ENCODE results near the gene CCDC57.
"Not testable (repeated sequence)": the region's sequence is repeated elsewhere in the genome, so short reads cannot be mapped to it uniquely, and the experiment has no call there.

Gene CCDC57

DNA sequence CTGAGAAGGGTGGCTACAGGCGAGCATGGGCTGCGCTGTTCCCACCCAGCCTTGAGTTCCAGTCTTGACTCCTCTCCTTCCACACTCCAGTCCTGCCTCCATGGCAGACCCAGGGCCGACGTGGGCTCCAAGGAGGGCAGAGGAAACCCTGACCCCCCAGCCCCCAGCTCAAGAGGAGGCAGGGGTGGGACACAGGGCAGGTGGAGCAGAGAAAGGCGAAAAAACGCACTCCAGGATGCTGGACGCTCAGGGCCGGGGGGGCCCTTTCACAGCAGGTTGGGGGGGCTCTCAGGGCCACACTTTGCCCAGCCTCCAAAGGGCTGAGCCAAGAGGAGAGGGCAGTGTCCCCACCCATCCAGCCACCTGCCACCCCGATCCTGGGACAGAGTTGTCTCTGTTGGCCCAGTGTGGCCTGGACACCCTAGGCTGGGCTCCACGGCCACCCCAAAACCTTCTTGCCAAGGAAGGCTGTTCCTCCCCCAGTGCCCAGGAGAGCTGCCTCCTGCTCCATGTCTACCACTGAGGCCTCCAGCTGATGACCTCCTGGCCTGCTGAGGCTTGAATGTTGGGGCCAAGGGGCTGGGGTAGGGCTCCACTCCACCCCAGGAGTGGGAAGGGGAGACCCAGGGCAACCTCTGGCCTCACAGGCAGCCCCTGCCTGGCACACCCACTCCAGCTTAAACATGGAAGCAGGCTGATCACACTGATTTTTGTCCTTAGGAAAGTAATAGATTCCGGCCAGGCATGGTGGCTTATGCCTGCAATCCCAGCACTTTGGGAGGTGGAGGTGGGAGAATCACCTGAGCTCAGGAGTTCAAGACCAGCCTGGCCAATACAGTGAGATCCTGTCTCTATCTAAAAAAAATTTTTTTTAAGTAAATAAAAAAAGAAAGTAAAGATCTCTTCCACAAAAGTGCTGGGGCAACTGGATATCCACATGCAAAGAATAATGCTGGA, 7.4 kb upstream of the CCDC57 start:
- DNase-seq, result no peak

DNA sequence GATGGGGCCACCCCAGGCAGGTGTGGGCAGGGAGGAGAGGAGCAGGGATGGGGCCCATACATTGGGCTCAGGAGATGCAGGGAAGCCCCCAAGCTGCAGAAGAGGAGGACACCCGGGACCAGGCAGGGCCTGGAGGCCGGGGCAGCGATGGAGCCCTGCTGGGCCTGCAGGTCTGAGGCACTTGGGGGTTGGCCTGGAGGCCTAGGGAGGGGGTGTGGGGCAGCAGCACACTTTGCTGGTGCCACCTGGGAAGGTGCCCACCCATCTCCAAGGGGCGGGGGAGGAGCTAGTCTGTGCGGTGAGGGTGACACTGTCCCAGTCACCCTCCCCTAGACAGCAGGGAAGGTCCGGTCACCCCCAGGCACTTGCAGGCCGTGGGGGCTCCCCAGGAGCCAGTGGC, 6.4 kb upstream of the CCDC57 start:
- no peak for DNase-seq

DNA sequence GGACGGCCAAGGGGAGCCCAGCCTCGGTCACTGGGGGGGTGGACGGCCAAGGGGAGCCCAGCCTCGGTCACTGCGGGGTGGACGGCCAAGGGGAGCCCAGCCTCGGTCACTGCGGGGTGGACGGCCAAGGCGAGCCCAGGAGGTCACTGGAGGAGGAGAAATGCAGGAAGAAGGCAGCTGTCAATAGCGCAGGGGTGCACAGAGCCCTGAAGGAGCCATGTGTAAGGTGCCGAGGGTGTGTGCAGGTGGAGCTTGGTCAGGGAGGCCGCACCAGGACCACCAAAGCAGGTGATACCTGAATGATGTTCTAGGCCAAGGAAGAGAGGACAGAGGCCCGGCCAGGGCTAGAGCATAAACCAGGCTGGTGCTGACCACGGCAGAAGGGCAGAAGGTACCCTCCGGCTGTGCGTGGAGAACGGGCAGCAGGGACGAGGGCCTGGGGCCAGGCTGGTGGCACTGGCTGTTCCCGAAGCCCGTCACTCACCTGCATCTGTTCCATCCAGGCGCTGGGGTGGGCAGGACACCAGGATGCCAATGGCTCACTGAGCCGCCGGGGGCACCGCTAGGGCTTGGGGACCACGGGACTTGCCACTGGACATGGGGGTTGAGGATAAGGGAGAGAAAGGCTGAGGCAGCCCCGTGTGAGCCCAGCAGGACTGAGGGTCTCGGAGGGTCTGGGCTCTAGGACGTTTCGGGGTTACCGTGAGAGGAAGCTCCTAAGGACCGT, 5.9 kb upstream of the CCDC57 start:
- DNase-seq, result no peak

DNA sequence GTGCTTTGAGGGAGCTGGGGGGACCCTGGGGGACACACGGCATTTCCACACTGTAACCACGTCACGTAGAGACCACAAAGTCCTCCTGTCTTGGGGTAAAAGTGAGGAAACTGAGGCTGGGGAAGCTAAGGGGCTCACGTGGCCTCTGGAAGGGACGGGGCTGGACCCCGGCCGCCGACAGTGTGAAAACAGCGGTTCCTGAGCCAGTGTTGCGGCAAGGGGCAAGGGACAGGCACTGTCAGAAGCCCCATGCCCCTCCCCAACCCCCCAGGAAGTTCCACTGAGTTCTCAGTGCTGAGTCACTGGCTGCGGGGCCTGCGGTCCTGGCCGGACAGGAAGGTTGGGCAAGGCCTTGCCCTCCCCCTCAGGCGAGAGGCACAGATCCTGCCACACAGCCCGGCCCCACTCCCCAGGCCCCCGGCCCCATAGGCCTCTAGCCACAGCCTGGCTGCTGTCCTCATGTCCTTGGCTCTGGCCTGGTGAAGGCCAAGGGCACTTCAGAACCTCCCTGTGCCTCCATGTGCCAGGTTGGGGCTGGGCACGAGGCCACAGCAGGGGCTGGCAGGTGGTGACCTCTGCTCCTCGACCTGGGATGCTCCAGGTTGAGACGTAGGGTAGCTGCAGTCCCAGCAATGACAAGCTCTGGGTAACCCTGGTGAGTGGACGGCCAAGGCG, 5.0 kb upstream of the CCDC57 start:
- no peak for DNase-seq

DNA sequence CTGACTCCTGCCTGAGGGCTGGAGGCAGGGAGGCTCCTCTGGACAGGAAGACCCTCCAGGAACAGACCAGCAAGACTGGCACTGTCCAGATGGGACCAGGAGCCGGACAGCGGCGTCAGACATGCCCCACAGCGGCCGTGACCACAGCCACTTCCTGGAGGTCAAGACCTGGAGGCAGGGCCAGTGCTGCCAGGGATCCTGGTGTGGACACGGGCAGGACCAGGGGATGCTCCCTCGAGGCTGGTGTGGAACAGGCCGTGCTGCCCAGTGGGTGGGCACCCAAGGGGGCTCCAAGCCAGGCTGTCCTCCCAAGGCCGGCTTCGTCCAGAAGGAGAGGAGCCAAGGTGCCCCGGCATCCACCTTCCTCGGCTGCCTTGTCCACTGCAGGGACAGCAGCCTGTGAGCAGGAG, 4.5 kb upstream of the CCDC57 start:
- no peak for DNase-seq

DNA sequence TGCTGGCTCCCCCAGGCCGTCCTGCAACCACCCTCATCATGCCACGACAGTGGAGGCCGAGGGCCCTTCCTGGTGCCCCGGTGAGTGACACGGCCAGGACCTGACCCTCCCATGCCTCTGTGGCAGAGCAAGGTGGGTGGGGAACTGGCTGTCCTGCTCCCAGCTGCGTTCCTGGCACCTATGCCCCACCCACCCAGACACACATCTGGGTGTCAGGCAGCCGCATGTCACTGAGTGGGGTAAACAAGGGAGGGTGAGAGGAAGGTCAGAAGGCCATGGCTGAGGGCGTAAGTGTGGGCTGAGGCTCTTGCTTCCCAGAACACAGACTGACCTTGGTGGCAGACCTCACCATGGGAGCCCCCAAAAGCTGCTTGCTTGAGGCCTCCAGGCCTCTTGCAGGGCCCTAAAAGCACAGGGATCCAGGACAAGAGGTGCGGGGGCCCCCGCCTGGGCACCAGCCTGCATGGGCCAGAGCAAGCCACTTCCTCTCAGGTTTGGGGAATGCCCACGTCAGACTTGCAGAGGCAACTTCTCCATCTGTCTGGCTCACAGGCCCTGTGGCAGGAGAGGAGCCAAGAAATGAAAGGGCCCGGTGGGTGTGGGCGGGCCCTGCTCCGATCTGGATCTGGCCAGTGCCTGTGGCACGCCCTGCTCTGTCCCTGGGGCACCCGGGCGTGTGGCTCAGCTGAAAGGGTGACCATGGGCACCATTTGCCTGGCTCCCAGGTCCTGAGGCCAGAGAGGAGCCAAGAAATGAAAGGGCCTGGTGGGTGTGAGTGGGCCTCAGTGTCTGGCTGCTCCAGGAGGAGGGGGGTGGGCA, 3.9 kb upstream of the CCDC57 start:
- no peak for DNase-seq

DNA sequence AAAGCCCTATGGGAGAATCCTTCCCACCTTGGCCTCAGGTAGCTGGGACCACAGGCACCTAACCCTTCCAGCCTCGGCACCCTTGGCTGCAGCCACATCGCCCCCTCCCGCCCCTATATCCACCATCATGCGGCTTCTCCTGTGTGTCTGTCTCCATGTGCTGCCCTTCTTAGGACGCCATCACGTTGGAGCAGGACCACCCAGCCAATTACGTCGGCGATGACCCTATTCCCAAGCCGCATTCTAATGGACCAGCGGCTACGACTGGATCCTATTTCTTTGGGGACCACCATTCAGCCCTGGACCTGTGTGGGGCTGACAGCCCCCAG, 3.3 kb upstream of the CCDC57 start:
- DNase-seq, result no peak

DNA sequence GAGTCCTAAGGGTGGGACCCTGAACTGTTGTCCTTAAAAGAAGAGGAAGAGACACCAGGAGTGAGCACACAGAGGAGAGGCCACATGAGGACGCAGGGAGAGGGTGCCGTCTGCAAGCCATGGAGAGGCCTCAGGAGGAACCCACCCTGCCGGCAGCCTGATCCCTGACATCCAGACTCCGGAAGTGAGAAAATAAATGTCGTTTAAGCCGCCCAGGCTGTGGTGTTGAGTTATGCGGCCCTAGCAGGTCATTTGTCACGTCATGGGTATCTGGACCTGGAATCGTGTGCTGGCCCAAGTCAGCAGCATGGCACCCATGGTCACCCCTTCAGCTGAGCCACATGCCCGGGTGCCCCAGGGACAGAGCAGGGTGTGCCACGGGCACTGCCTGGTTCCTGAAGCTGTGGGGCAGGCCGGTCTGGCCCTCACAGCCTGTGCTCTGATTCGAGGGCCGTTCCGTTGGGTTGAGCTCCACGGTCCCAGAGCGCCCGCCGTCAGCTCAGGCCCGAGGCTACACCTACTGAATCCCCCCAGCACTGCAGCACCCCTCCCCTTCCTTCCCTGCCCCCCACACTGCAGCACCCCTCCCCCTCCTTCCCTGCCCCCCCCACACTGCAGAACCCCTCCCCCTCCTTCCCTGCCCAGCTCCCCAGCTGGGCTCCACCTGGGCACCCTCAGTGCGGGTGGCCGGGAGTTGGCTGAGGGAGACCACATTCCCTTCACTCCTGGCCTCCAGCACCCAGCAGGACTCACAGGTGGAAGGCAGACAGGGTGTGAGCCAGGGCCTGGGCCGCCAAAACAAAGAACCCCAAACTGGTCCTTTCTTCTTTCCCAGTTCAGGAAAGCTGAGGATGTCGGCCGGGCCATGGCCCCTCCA, 2.7 kb upstream of the CCDC57 start:
- DNase-seq, result no peak

DNA sequence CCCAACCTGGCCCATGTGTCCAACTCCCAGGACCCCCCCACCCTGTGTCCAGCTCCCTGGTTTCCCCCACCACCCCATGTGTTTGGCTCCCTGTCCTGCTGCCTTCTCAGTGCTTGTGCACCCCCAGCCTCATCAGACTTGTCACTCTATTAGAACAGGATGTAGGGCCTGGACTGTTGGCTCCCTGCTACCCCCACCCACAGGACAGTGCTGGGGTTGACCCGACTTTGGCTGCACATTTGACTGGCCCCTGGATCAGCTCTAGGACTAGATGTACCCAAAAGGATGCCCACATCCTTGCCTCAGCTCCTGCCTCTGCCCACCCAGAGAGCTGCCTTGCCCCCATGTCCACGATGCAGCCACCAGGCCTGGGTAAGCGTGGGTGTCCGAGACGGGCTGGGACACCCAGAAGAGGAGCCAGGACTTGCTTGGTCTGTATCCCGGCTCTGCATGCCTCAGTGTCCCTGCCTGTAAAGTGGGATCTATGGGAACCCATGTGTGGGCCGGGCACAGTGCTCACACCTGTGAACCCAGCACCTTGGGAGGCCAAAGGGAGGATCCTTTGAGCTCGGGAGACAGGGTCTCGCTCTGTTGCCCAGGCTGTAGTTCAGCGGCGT, 1.5 kb upstream of the CCDC57 start:
- DNase-seq, result no peak

DNA sequence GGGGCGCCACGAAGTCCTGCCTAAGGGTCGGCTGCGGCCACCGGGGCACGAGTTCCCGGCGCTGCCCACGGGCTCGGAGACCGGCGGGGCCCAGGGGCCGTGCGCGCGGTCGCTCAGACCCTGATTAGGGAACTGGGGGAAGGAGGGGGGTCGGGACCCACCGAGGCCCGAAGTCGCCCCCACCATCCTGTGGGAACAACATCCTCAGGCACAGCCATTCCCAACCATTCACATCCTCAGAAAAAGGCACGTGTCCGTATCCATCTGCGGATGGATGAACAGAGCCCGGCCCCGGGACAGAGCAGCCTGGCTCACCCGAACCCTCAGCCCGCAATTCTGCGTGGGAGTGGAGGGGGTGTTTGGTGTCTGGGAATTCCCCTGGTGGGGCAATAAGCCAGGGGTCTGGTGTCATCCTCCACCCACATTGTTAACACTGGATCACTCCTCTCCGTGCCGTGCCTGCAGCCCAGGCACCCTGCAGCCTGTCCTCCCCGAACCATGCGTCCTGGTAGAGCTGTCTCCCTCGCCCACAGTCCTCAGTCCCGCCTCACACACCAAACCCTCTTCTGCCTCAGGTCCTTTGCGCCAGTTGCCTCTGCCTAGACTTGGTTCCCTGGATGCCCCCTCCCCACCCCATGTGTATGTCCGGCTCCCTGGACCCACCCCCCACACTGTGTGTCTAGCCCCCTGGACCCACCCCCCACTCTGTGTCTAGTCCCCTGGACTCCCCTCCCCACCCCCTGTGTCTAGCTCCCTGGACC, 789 bp upstream of the CCDC57 start:
- DNase-seq, result peak; percentile 63

DNA sequence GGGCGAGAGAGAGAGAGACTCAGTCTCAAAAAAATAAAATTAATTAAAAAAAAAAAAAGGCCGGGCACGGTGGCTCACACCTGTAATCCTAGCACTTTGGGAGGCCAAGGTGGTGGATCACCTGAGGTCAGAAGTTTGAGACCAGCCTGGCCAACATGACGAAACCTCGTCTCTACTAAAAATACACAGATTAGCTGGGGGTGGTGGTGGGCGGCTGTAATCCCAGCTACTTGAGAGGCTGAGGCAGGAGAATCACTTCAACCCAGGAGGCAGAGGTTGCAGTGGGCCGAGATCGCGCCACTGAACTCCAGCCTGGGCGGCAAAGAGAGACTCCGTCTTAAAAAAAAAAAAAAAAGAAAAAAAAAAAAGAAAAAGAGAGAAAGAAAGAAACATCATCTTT, 2.0 kb downstream of the CCDC57 start:
- not testable (repeated sequence) for DNase-seq

DNA sequence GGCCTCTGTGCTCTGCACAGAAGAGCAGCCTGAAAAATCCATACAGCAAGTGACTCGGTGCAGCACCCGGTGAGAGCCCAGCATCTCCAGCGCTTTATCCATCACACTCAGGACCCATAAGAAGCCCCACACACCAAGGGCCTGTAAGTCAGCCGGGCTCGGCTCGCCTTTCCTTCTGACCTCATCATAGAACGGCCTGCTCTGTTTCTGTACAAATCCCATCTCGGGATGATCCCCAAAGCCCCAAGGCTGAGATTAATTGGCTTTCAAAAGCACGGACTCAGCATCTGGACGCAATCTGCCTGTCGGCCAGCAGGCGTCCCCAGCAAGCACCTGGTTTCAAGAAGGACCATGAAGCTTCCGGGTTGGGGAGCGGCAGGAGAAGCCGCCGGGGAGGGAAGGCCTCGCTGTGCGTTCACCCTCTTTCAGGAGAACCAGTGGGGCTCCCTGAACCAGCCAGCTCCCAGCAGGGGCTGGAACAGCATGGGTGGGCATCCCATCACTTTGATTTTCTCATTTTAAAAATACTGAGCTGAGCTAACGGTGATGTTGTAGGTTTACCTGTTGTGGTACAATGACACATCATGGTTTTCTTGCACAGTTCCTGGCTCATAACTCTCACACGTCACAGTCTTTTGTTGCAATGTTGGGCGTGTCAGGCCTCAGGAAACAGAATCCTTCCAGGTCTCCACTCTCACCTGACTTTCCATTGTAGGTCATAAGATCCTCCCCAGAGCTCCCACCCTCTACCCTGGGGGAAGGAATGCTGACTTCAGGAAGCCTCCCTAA, 6.7 kb downstream of the CCDC57 start:
- peak; percentile 66 for DNase-seq

DNA sequence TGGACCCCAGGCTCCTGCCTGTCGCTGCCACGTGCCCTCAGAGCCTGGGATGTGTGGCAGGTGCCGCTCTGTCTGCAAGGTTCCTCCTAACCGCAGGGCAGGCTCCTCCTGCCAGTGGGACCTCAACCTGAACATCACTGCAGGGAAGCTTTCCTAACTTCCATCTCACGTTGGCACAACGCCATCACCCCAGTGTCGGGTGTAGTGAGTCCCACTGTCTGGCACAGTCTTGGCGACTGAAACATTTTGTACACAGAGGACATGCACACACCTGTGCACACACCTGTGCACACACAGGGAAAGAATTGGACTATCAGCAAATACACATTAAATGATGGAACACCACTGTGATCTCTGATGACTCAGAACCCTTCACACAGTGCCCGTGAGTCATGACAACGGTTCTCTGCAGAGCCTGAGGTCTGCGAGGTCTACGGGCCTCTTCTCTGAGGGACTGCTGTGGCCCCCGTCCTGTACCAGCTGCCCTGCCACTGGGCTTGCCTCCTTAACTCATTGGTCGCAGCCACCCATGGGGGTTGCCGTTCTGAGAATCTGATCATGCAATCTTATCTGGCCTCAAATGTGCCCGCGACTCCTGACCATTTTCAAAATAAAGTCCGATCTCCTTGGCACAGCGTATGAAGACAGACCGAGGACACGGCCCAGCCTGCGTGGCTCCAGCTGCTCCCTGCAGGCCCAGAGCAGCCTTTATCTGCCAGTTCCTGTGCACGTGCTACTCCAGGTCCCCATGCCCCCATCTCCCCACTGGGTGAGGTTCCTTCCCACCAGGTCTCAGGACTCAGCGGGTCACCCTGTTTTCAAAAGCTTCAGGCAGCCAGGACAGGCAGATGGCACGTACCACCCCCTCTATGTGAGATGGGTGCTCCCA, 7.6 kb downstream of the CCDC57 start:
- DNase-seq, result no peak

DNA sequence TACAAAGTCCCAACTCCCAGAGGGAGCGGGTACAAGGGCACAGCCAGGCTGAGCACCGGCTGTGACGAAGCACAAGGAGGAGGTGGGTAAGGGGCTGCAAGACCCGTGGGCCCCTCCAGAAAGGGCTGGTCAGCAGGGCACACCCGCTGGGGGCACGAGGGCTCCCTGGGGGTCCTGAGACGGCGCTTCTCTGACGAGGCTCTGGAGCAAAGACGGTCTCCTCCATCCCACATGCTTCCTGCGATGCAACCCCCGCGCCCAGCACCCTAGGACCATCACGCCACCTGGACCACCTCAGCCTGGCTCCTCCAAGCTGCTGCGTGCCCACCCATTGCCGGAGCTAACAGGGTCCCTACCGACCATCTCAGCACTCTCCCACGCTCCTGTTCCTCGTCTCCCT, 8.7 kb downstream of the CCDC57 start:
- no peak for DNase-seq

DNA sequence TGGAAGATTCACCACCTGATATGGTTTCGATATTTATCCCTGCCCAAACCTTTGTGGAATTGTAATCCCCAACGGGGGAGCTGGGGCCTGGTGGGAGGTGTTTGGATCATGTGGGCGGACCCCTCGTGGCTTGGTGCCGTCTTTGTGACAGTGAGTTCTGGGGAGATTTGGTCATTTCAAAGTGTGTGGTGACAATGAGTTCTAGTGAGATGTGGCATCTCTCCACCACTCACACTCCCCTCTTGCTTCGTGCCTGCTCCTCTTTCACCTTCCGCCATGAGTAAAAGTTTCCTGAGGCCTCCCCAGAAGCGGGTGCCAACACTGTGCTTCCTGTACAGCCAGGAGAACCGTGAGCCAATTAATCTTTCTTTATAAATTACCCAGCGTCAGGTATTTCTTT, 9.7 kb downstream of the CCDC57 start:
- DNase-seq, result peak; percentile 37

DNA sequence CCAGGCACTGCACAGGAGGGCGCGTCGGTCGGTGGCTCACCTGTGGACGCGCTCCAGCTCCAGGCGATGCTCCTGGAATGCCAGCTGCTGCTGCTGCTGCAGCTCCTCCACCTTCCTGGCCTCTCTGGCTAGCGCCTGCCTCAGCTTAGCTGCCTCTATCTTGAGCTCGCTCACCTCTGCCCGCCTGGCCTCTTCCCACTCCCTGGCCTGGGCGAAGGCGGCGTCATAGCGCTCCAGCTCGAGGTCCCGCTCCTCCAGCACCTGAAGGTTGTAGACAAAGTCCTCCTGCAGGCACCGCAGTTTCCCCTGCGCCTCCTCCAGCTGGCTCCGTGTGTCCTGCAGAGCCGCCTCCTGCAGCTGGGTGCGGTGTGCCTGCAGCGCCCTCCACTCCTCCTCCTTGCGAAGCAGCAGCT, 11.1 kb downstream of the CCDC57 start:
- no peak for DNase-seq

DNA sequence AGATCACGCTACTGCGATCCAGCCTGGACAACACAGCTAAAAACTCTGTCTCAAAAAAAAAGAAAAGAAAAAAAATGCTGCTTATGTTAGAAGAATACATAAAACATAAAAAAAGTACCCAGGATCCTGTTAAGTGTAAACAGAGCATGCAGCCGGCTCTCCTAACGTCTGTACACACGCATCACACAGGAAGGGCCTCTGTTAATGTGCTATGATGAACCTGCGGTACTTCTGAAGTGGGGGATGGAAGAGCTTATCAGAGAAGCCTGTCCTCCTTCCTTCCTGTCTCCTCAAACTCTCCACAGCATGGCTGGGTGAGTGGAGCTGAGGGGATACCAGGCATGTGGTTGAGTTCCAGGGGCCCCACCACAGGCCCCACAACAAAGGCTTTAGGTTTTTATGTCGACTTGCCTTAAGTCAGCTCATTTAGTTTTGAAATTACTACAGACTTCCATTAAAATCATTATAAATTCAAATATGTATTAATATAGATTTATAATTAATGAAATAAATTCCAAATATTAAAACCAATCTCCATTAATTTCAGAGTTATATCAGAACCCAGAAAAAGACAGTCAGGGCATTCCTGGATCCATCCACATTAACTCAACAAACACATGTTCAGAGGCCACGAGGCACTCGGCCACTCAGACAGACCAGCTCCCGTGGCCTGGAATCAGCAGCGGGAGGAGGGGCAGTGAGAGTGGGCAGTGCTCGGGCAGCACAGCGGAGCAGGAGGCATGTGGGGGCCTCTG, 11.7 kb downstream of the CCDC57 start:
- DNase-seq, result no peak

DNA sequence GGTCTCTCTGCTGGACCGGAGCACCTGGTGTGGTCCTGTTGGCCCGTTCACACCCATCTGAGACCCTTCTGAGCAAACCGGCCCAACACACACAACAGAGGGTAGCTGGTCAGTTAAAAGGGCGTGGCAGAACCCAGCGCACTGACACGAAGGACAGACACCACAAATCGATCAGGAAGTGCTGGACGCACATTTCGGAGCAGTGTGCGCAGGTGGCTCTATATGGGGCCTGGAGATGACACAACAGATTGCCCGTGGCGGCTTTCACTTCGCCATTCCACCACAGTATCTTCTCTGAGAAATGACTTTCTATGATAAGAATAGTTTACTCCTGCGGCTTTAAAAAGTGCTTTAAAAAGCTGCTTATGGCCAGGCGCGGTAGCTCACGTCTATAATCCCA, 12.5 kb downstream of the CCDC57 start:
- no peak for DNase-seq
